ENCODE results near the gene CTNNAL1.

CTNNAL1 gene

DNA sequence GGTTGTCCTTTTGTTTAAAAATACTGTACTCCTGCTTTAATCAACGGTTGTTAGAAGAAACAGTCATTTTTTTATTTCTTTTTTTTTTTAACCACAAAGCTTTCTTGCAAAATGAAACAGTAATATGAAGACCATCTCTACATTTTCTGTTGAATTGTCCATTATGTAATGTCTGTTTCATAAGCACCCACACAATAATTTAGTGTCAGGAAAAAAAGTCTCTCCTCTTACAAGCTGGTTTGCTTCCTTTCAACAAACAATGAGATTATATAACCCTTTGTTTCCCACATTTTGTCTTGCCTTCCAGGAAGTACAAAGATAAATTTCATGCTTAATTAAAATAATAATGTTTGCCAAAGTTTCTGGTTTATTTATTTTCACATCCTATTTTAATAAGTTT is 16.7 kb downstream of the CTNNAL1 start:
- H3K79me2 ChIP-seq (ENCODE audit: control insufficient read depth, insufficient read depth, low read length) = peaks cover 3% of the 10 kb centered on the region
- H3K79me1 ChIP-seq (ENCODE audit: low read length) = peaks cover 13% of the 10 kb centered on the region
- H2BK5ac ChIP-seq (ENCODE audit: low read length) = no peak overlapping the region
- no peaks in the 10 kb centered on the region for H3K4me1 ChIP-seq (ENCODE audit: control insufficient read depth, low read depth, low read length)
- H3K4ac ChIP-seq (ENCODE audit: low read depth, low read length) = no peak overlapping the region
- H3K4me2 ChIP-seq (ENCODE audit: low read length) = no peak overlapping the region
- no peak overlapping the region for H3K4me3 ChIP-seq (ENCODE audit: low read length)
- H2BK120ac ChIP-seq (ENCODE audit: low read depth, low read length) = no peak overlapping the region
- H4K8ac ChIP-seq (ENCODE audit: low read depth, low read length) = no peak overlapping the region
- no CpG with 5 or more reads among the region's 1 CpG for WGBS (ENCODE audit: extremely low coverage, insufficient coverage, low lambda C conversion rate)
- H3K27ac ChIP-seq (ENCODE audit: low read depth, low read length) = no peak overlapping the region
- no peak overlapping the region for H2AK5ac ChIP-seq (ENCODE audit: low read length)
- no peak overlapping the region for H3K18ac ChIP-seq (ENCODE audit: low read length)
- no peaks in the 10 kb centered on the region for H3K36me3 ChIP-seq (ENCODE audit: control insufficient read depth, insufficient read depth, low read length)
- H2BK15ac ChIP-seq (replicated peaks; ENCODE audit: low read depth) = no peak overlapping the region
- H4K5ac ChIP-seq (ENCODE audit: low read length) = no peak overlapping the region
- DNase-seq = no peak
- no peak overlapping the region for H3K23ac ChIP-seq (ENCODE audit: low read length)
- no peak overlapping the region for H3K56ac ChIP-seq (ENCODE audit: low read length)
- H3K27me3 ChIP-seq (ENCODE audit: insufficient read depth, low read length, poor library complexity) = no peaks in the 10 kb centered on the region
- no peak overlapping the region for H3K9ac ChIP-seq (ENCODE audit: low read length)

GRCh38 chr9:108994695-108995094 is 18.6 kb downstream of the CTNNAL1 start:
- DNase-seq = no peak
- Histone ChIP-seq H3K27me3 (ENCODE audit: insufficient read depth, low read length, poor library complexity) (no peaks in the 10 kb centered on the region), H3K9ac (ENCODE audit: low read length) (no peak overlapping the region), H3K56ac (ENCODE audit: low read length) (no peak overlapping the region), H4K8ac (ENCODE audit: low read depth, low read length) (no peak overlapping the region), H3K79me1 (ENCODE audit: low read length) (peaks cover 13% of the 10 kb centered on the region), H2BK5ac (ENCODE audit: low read length) (no peak overlapping the region), H4K5ac (ENCODE audit: low read length) (no peak overlapping the region), H2BK120ac (ENCODE audit: low read depth, low read length) (no peak overlapping the region), H3K36me3 (ENCODE audit: control insufficient read depth, insufficient read depth, low read length) (no peaks in the 10 kb centered on the region), H2BK15ac (replicated peaks; ENCODE audit: low read depth) (no peak overlapping the region), H3K27ac (ENCODE audit: low read depth, low read length) (no peak overlapping the region), H3K4me3 (ENCODE audit: low read length) (no peak overlapping the region), H3K18ac (ENCODE audit: low read length) (no peak overlapping the region), H3K4ac (ENCODE audit: low read depth, low read length) (no peak overlapping the region), H3K79me2 (ENCODE audit: control insufficient read depth, insufficient read depth, low read length) (peaks cover 2% of the 10 kb centered on the region), H3K4me2 (ENCODE audit: low read length) (no peak overlapping the region), H3K4me1 (ENCODE audit: control insufficient read depth, low read depth, low read length) (no peaks in the 10 kb centered on the region), H3K23ac (ENCODE audit: low read length) (no peak overlapping the region), H2AK5ac (ENCODE audit: low read length) (no peak overlapping the region)
- no CpG with 5 or more reads among the region's 2 CpGs for WGBS (ENCODE audit: extremely low coverage, insufficient coverage, low lambda C conversion rate)

DNA sequence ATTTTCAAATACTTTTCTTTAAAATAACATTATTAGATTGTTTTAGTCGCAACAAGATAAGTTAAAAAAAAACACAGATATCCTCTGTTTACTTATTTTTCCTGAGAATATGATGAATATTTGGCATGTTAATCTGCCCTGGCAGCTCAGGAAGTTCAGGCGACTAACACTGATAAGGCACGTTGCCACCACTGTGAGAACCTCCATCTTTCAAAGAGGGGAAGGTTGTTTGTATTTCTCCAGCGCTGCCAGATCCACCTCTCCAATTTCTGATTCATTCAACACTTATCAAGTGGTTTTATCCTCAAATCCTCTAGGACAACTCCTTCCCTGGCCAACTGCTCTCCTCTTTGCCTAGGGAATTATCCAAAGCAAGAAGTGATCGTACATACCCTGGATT is 21.8 kb downstream of the CTNNAL1 start:
- H4K5ac ChIP-seq (ENCODE audit: low read length) = no peak overlapping the region
- H3K4me2 ChIP-seq (ENCODE audit: low read length) = no peak overlapping the region
- H3K36me3 ChIP-seq (ENCODE audit: control insufficient read depth, insufficient read depth, low read length) = no peaks in the 10 kb centered on the region
- no peaks in the 10 kb centered on the region for H3K27me3 ChIP-seq (ENCODE audit: insufficient read depth, low read length, poor library complexity)
- no peak overlapping the region for H3K23ac ChIP-seq (ENCODE audit: low read length)
- no peak overlapping the region for H2BK5ac ChIP-seq (ENCODE audit: low read length)
- no peak overlapping the region for H3K18ac ChIP-seq (ENCODE audit: low read length)
- H3K79me2 ChIP-seq (ENCODE audit: control insufficient read depth, insufficient read depth, low read length) = no peaks in the 10 kb centered on the region
- no peak overlapping the region for H2BK120ac ChIP-seq (ENCODE audit: low read depth, low read length)
- no peak overlapping the region for H3K27ac ChIP-seq (ENCODE audit: low read depth, low read length)
- no peak overlapping the region for H3K56ac ChIP-seq (ENCODE audit: low read length)
- H2AK5ac ChIP-seq (ENCODE audit: low read length) = no peak overlapping the region
- no peak overlapping the region for H3K9ac ChIP-seq (ENCODE audit: low read length)
- H2BK15ac ChIP-seq (replicated peaks; ENCODE audit: low read depth) = no peak overlapping the region
- no peak overlapping the region for H3K4ac ChIP-seq (ENCODE audit: low read depth, low read length)
- H3K4me1 ChIP-seq (ENCODE audit: control insufficient read depth, low read depth, low read length) = no peaks in the 10 kb centered on the region
- no peak overlapping the region for H3K4me3 ChIP-seq (ENCODE audit: low read length)
- WGBS (ENCODE audit: extremely low coverage, insufficient coverage, low lambda C conversion rate) = no CpG with 5 or more reads among the region's 5 CpGs
- H4K8ac ChIP-seq (ENCODE audit: low read depth, low read length) = no peak overlapping the region
- peaks cover 3% of the 10 kb centered on the region for H3K79me1 ChIP-seq (ENCODE audit: low read length)
- no peak for DNase-seq

GRCh38 chr9:108983885-108984284 is 29.4 kb downstream of the CTNNAL1 start:
- H4K8ac ChIP-seq (ENCODE audit: low read depth, low read length) = no peak overlapping the region
- no peak overlapping the region for H3K9ac ChIP-seq (ENCODE audit: low read length)
- H3K56ac ChIP-seq (ENCODE audit: low read length) = no peak overlapping the region
- H3K36me3 ChIP-seq (ENCODE audit: control insufficient read depth, insufficient read depth, low read length) = no peaks in the 10 kb centered on the region
- no peak overlapping the region for H4K5ac ChIP-seq (ENCODE audit: low read length)
- H2AK5ac ChIP-seq (ENCODE audit: low read length) = no peak overlapping the region
- H3K79me2 ChIP-seq (ENCODE audit: control insufficient read depth, insufficient read depth, low read length) = no peaks in the 10 kb centered on the region
- H3K27ac ChIP-seq (ENCODE audit: low read depth, low read length) = no peak overlapping the region
- no peaks in the 10 kb centered on the region for H3K4me1 ChIP-seq (ENCODE audit: control insufficient read depth, low read depth, low read length)
- no peak overlapping the region for H3K23ac ChIP-seq (ENCODE audit: low read length)
- H2BK120ac ChIP-seq (ENCODE audit: low read depth, low read length) = no peak overlapping the region
- no peak overlapping the region for H2BK15ac ChIP-seq (replicated peaks; ENCODE audit: low read depth)
- no peaks in the 10 kb centered on the region for H3K79me1 ChIP-seq (ENCODE audit: low read length)
- no peak for DNase-seq
- no peak overlapping the region for H3K18ac ChIP-seq (ENCODE audit: low read length)
- no peak overlapping the region for H2BK5ac ChIP-seq (ENCODE audit: low read length)
- no peak overlapping the region for H3K4ac ChIP-seq (ENCODE audit: low read depth, low read length)
- no peaks in the 10 kb centered on the region for H3K27me3 ChIP-seq (ENCODE audit: insufficient read depth, low read length, poor library complexity)
- H3K4me2 ChIP-seq (ENCODE audit: low read length) = no peak overlapping the region
- H3K4me3 ChIP-seq (ENCODE audit: low read length) = no peak overlapping the region

DNA sequence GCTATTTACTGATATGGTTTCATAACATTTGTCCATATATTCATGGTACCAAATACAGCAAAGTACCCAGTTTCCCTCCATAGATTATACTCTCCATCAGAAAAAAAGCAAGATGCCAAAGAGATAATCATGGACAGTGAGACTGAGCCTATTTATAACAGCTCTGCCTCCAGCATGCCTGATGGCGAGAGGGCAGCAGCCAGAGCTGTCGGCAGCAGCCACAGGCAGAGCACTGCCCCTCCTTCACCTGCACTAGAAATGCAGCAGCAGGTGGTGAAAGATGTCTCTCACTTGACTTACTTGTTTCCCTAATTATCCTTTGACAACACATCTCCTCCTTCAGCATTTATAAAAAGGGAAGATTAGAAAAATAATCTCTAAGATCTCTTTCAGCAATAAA is 32.4 kb downstream of the CTNNAL1 start:
- no peaks in the 10 kb centered on the region for H3K79me2 ChIP-seq (ENCODE audit: control insufficient read depth, insufficient read depth, low read length)
- H2BK120ac ChIP-seq (ENCODE audit: low read depth, low read length) = no peak overlapping the region
- no peaks in the 10 kb centered on the region for H3K79me1 ChIP-seq (ENCODE audit: low read length)
- H3K9ac ChIP-seq (ENCODE audit: low read length) = no peak overlapping the region
- no peak overlapping the region for H3K4me3 ChIP-seq (ENCODE audit: low read length)
- H3K36me3 ChIP-seq (ENCODE audit: control insufficient read depth, insufficient read depth, low read length) = peaks cover 2% of the 10 kb centered on the region
- H3K18ac ChIP-seq (ENCODE audit: low read length) = no peak overlapping the region
- no peak overlapping the region for H3K4me2 ChIP-seq (ENCODE audit: low read length)
- no peak overlapping the region for H3K23ac ChIP-seq (ENCODE audit: low read length)
- H3K4me1 ChIP-seq (ENCODE audit: control insufficient read depth, low read depth, low read length) = no peaks in the 10 kb centered on the region
- no peak overlapping the region for H2BK15ac ChIP-seq (replicated peaks; ENCODE audit: low read depth)
- H3K27me3 ChIP-seq (ENCODE audit: insufficient read depth, low read length, poor library complexity) = no peaks in the 10 kb centered on the region
- H4K8ac ChIP-seq (ENCODE audit: low read depth, low read length) = no peak overlapping the region
- WGBS (ENCODE audit: extremely low coverage, insufficient coverage, low lambda C conversion rate) = no CpG with 5 or more reads among the region's 2 CpGs
- H3K27ac ChIP-seq (ENCODE audit: low read depth, low read length) = no peak overlapping the region
- H3K56ac ChIP-seq (ENCODE audit: low read length) = no peak overlapping the region
- DNase-seq = no peak
- H2AK5ac ChIP-seq (ENCODE audit: low read length) = no peak overlapping the region
- H4K5ac ChIP-seq (ENCODE audit: low read length) = no peak overlapping the region
- no peak overlapping the region for H2BK5ac ChIP-seq (ENCODE audit: low read length)
- H3K4ac ChIP-seq (ENCODE audit: low read depth, low read length) = no peak overlapping the region

GRCh38 chr9:108978205-108978604 is 35.1 kb downstream of the CTNNAL1 start:
- Histone ChIP-seq H3K4me2 (ENCODE audit: low read length) (no peak overlapping the region), H3K4me3 (ENCODE audit: low read length) (no peak overlapping the region), H2AK5ac (ENCODE audit: low read length) (no peak overlapping the region), H2BK5ac (ENCODE audit: low read length) (no peak overlapping the region), H3K27me3 (ENCODE audit: insufficient read depth, low read length, poor library complexity) (no peaks in the 10 kb centered on the region), H2BK15ac (replicated peaks; ENCODE audit: low read depth) (no peak overlapping the region), H3K4me1 (ENCODE audit: control insufficient read depth, low read depth, low read length) (no peaks in the 10 kb centered on the region), H4K8ac (ENCODE audit: low read depth, low read length) (no peak overlapping the region), H3K56ac (ENCODE audit: low read length) (no peak overlapping the region), H2BK120ac (ENCODE audit: low read depth, low read length) (no peak overlapping the region), H3K27ac (ENCODE audit: low read depth, low read length) (no peak overlapping the region), H4K5ac (ENCODE audit: low read length) (no peak overlapping the region), H3K23ac (ENCODE audit: low read length) (no peak overlapping the region), H3K79me1 (ENCODE audit: low read length) (no peaks in the 10 kb centered on the region), H3K36me3 (ENCODE audit: control insufficient read depth, insufficient read depth, low read length) (peaks cover 3% of the 10 kb centered on the region), H3K9ac (ENCODE audit: low read length) (no peak overlapping the region), H3K18ac (ENCODE audit: low read length) (no peak overlapping the region), H3K79me2 (ENCODE audit: control insufficient read depth, insufficient read depth, low read length) (no peaks in the 10 kb centered on the region), H3K4ac (ENCODE audit: low read depth, low read length) (no peak overlapping the region)
- no CpG with 5 or more reads among the region's 1 CpG for WGBS (ENCODE audit: extremely low coverage, insufficient coverage, low lambda C conversion rate)
- DNase-seq = no peak
